H9 (cell line): ENCODE measurements around the gene TRIO. TPM values are rescaled to one million over a fixed set of nuclear protein-coding genes. Genes with fewer than 3 reads are reported as not detected.

Source experiments
- DNase-seq: peaks from one replicate; pipeline ENCODE4 v3.0.0-alpha.2; 2017
- H2AFZ ChIP-seq: one replicate; pipeline ENCODE4 v1.6.1; 2013; ENCODE audit warnings: mild to moderate bottlenecking, low read length, control low read depth, moderate library complexity
- H2AK5ac ChIP-seq: 2 replicates; pipeline ENCODE4 v1.6.1; 2013; ENCODE audit warnings: low read length, control low read depth, mixed read lengths; ENCODE audit not compliant: insufficient read length
- H2BK120ac ChIP-seq: one replicate; pipeline ENCODE4 v1.6.1; 2013; ENCODE audit warnings: low read depth, mild to moderate bottlenecking, low read length, control low read depth, inconsistent platforms; ENCODE audit not compliant: poor library complexity, severe bottlenecking
- H2BK12ac ChIP-seq: 2 replicates; pipeline ENCODE4 v1.6.1; 2013; ENCODE audit warnings: low read length, control low read depth, mixed read lengths, low read depth; ENCODE audit not compliant: insufficient read length
- H2BK15ac ChIP-seq: 2 replicates; pipeline ENCODE4 v1.6.1; 2013; ENCODE audit warnings: low read depth, low read length, control low read depth
- H2BK20ac ChIP-seq: one replicate; pipeline ENCODE4 v1.6.1; 2013; ENCODE audit warnings: low read depth, mild to moderate bottlenecking, low read length, control low read depth, inconsistent platforms; ENCODE audit not compliant: poor library complexity, severe bottlenecking
- H2BK5ac ChIP-seq: 2 replicates; pipeline ENCODE4 v1.6.1; 2013; ENCODE audit warnings: low read length, control low read depth, mixed read lengths; ENCODE audit not compliant: insufficient read length
- H3K14ac ChIP-seq: 2 replicates; pipeline ENCODE4 v1.6.1; 2013; ENCODE audit warnings: low read length, control low read depth; ENCODE audit not compliant: insufficient read depth
- H3K18ac ChIP-seq: 2 replicates; pipeline ENCODE4 v1.6.1; 2013; ENCODE audit warnings: low read depth, mild to moderate bottlenecking, mixed read lengths, low read length, control low read depth; ENCODE audit not compliant: insufficient read length
- H3K23ac ChIP-seq: 2 replicates; pipeline ENCODE4 v1.6.1; 2013; ENCODE audit warnings: low read length, control low read depth, mixed read lengths, low read depth; ENCODE audit not compliant: insufficient read length
- H3K23me2 ChIP-seq: 2 replicates; pipeline ENCODE4 v1.6.1; 2013; ENCODE audit warnings: low read depth, mild to moderate bottlenecking, mixed read lengths, low read length, control low read depth; ENCODE audit not compliant: insufficient read length, poor library complexity, severe bottlenecking
- H3K27ac ChIP-seq: 2 replicates; pipeline ENCODE4 v1.5.1; 2013; ENCODE audit warnings: low read length, control low read depth, mixed read lengths, low read depth; ENCODE audit not compliant: insufficient read length
- H3K27me3 ChIP-seq: 2 replicates; pipeline ENCODE4 v1.6.1; 2013; ENCODE audit warnings: low read length, control low read depth, inconsistent platforms; ENCODE audit not compliant: insufficient read depth
- H3K4ac ChIP-seq: 2 replicates; pipeline ENCODE4 v1.6.1; 2013; ENCODE audit warnings: low read depth, mild to moderate bottlenecking, control low read depth, inconsistent platforms, low read length, moderate library complexity
- H3K4me1 ChIP-seq: 2 replicates; pipeline ENCODE4 v1.6.1; 2013; ENCODE audit warnings: low read length, control low read depth, inconsistent platforms; ENCODE audit not compliant: insufficient read depth
- H3K4me2 ChIP-seq: 2 replicates; pipeline ENCODE4 v1.6.1; 2013; ENCODE audit warnings: low read length, control low read depth, mixed read lengths; ENCODE audit not compliant: insufficient read length, insufficient read depth
- H3K56ac ChIP-seq: 2 replicates; pipeline ENCODE4 v1.6.1; 2013; ENCODE audit warnings: low read depth, mild to moderate bottlenecking, mixed read lengths, low read length, control low read depth; ENCODE audit not compliant: insufficient read length
- H3K79me1 ChIP-seq: 2 replicates; pipeline ENCODE4 v1.6.1; 2013; ENCODE audit warnings: low read depth, mild to moderate bottlenecking, moderate library complexity, low read length, control low read depth, inconsistent platforms; ENCODE audit not compliant: insufficient read depth, poor library complexity, severe bottlenecking
- H3K79me2 ChIP-seq: 2 replicates; pipeline ENCODE4 v1.6.1; 2013; ENCODE audit warnings: low read length, control low read depth, inconsistent platforms; ENCODE audit not compliant: insufficient read depth
- H3K9ac ChIP-seq: 2 replicates; pipeline ENCODE4 v1.6.1; 2013; ENCODE audit warnings: low read length, control low read depth, mixed read lengths; ENCODE audit not compliant: insufficient read length; ENCODE audit errors: extremely low read depth
- H3K9me3 ChIP-seq: one replicate; pipeline ENCODE4 v1.6.1; 2013; ENCODE audit warnings: low read depth, low read length, inconsistent platforms; ENCODE audit not compliant: control insufficient read depth
- H3T11ph ChIP-seq: one replicate; pipeline ENCODE4 v1.6.1; 2013; ENCODE audit warnings: mild to moderate bottlenecking, low read length, control low read depth, inconsistent platforms
- H4K20me1 ChIP-seq: one replicate; pipeline ENCODE4 v1.6.1; 2013; ENCODE audit not compliant: control insufficient read depth, insufficient read length, insufficient read depth
- H4K5ac ChIP-seq: 2 replicates; pipeline ENCODE4 v1.6.1; 2013; ENCODE audit warnings: low read depth, mild to moderate bottlenecking, mixed read lengths, low read length, control low read depth; ENCODE audit not compliant: insufficient read length
- H4K8ac ChIP-seq: replicated peaks from 2 replicates; pipeline ENCODE4 v1.6.1; 2013; ENCODE audit warnings: low read length, control low read depth, mixed read lengths, low read depth; ENCODE audit not compliant: insufficient read length
- H4K91ac ChIP-seq: 2 replicates; pipeline ENCODE4 v1.6.1; 2013; ENCODE audit warnings: low read depth, mild to moderate bottlenecking, moderate library complexity, mixed read lengths, low read length, control low read depth; ENCODE audit not compliant: insufficient read length
- H3K27ac Mint-ChIP-seq, 3 experiments: 2 replicates in 2 of 3; 3 replicates in 1 of 3; pipeline ENCODE4 v1.8.0; 2020 to 2021; ENCODE audit warnings: mixed read lengths in 3 of 3, mild to moderate bottlenecking in 1 of 3, moderate library complexity in 1 of 3
- H3K27me3 Mint-ChIP-seq: 2 replicates; pipeline ENCODE4 v1.8.0; 2021; ENCODE audit warnings: low read depth, mild to moderate bottlenecking, moderate library complexity, mixed read lengths
- H3K36me3 Mint-ChIP-seq, 3 experiments: 2 replicates in 2 of 3; 3 replicates in 1 of 3; pipeline ENCODE4 v1.8.0; 2020 to 2021; ENCODE audit warnings: low read depth in 3 of 3, mixed read lengths in 3 of 3; ENCODE audit not compliant: insufficient read depth in 1 of 3
- H3K4me1 Mint-ChIP-seq, 2 experiments: 2 replicates each; pipeline ENCODE4 v1.8.0; 2020; ENCODE audit warnings: mixed read lengths in 2 of 2
- H3K4me3 Mint-ChIP-seq, 2 experiments: 2 replicates in 1 of 2; 3 replicates in 1 of 2; pipeline ENCODE4 v1.8.0; 2020 to 2021; ENCODE audit warnings: mild to moderate bottlenecking in 2 of 2, mixed read lengths in 2 of 2, moderate library complexity in 1 of 2
- H3K9me3 Mint-ChIP-seq, 2 experiments: 2 replicates in 1 of 2; 3 replicates in 1 of 2; pipeline ENCODE4 v1.8.0; 2020; ENCODE audit warnings: mild to moderate bottlenecking in 2 of 2, mixed read lengths in 2 of 2, moderate library complexity in 1 of 2
- WGBS: extraction: QIAGEN DNeasy Blood & Tissue Kit; methylation state at CpG from one replicate; pipeline ENCODE4 v1.1.7; 2013; ENCODE audit warnings: missing lambda C conversion rate, low lambda C conversion rate, mixed read lengths; ENCODE audit not compliant: insufficient read length; ENCODE audit errors: extremely low coverage; 5-methylcytosine and 5-hydroxymethylcytosine counted together
- total RNA-seq: library from RNA; stranded (reverse); gene quantifications from 2 replicates; pipeline ENCODE4 v1.2.1, GENCODE V29; 2021
- TF ChIP-seq, protein P1 (sequence below): fragments of 200-600 bp; sonication (generic); conservative IDR thresholded peaks from 3 replicates; pipeline ENCODE4 v1.8.0; 2021; ENCODE audit warnings: antibody characterized with exemption, mild to moderate bottlenecking

The TRIO gene
- total RNA-seq, 1 experiment from 2014 or later: 87.8 TPM

DNA sequence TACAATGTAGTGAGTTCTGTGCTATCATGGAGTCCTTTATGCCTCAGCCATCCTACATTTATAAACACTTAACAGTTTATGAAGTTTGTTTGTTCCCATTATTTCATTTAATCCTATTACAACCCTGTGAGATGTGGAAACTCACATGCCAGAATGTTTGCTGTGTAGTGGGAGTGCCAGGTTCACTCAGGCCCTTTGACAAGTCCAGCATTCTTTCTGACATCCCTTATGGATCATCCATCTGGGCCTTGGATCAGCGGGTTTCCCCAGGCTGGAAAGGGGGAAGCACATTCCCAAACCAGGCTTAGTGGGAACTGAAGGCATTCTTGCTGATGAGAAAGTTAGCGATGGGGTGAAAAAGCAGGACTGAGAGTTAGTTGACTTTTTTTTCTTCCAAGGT is 310.3 kb downstream of the TRIO start:
- H3K9me3 ChIP-seq: no peaks in the 10 kb centered on the region
- no peak overlapping the region for H3K4ac ChIP-seq
- no peak overlapping the region for H2BK120ac ChIP-seq
- no peak overlapping the region for H2BK20ac ChIP-seq
- H4K91ac ChIP-seq: no peak overlapping the region
- Mint-ChIP-seq H3K36me3 (peaks cover 27 to 38% (median 29%) of the 10 kb centered on the region in 3 experiments), H3K4me3 (no peak overlapping the region), H3K27ac (peak overlapping the region in 1 of 3 experiments; percentile 29; a peak in 1 of 7 replicates), H3K4me1 (peaks cover 18 to 20% of the 10 kb centered on the region in 2 experiments), H3K9me3 (peaks cover 9 to 12% of the 10 kb centered on the region in 2 experiments), H3K27me3 (no peaks in the 10 kb centered on the region)
- H3K79me1 ChIP-seq: no peaks in the 10 kb centered on the region
- no peak overlapping the region for H4K8ac ChIP-seq
- no peak overlapping the region for H3K18ac ChIP-seq
- no peak overlapping the region for H3K27ac ChIP-seq
- no peak overlapping the region for H3K9ac ChIP-seq
- H3K4me1 ChIP-seq: peaks cover 5% of the 10 kb centered on the region; the same call in 1 of the 2 replicates
- no peaks in the 10 kb centered on the region for H4K20me1 ChIP-seq
- no peak overlapping the region for H2BK5ac ChIP-seq
- no peak overlapping the region for H3K23ac ChIP-seq
- H3K56ac ChIP-seq: no peak overlapping the region
- no peak overlapping the region for H2AFZ ChIP-seq
- no peak overlapping the region for H2AK5ac ChIP-seq
- WGBS: no CpG with 5 or more reads among the region's 2 CpGs
- H2BK12ac ChIP-seq: no peak overlapping the region
- H3K23me2 ChIP-seq: no peaks in the 10 kb centered on the region
- H4K5ac ChIP-seq: no peak overlapping the region
- H3K79me2 ChIP-seq: no peaks in the 10 kb centered on the region
- no peak overlapping the region for H3K4me2 ChIP-seq
- DNase-seq: no peak
- no peaks in the 10 kb centered on the region for H3K27me3 ChIP-seq
- no peak overlapping the region for H3T11ph ChIP-seq
- TF ChIP-seq, protein P1, sequence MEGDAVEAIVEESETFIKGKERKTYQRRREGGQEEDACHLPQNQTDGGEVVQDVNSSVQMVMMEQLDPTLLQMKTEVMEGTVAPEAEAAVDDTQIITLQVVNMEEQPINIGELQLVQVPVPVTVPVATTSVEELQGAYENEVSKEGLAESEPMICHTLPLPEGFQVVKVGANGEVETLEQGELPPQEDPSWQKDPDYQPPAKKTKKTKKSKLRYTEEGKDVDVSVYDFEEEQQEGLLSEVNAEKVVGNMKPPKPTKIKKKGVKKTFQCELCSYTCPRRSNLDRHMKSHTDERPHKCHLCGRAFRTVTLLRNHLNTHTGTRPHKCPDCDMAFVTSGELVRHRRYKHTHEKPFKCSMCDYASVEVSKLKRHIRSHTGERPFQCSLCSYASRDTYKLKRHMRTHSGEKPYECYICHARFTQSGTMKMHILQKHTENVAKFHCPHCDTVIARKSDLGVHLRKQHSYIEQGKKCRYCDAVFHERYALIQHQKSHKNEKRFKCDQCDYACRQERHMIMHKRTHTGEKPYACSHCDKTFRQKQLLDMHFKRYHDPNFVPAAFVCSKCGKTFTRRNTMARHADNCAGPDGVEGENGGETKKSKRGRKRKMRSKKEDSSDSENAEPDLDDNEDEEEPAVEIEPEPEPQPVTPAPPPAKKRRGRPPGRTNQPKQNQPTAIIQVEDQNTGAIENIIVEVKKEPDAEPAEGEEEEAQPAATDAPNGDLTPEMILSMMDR: no peak
- no peak overlapping the region for H2BK15ac ChIP-seq
- H3K14ac ChIP-seq: no peak overlapping the region
